ENCODE measurements around the gene PRDM13. TPM values are rescaled to one million over a fixed set of nuclear protein-coding genes. Genes with fewer than 3 reads are reported as not detected.

Gene PRDM13
- total and polyA plus RNA-seq, 3 experiments from 2014 or later = 0.07 to 0.14 TPM; not detected in 1

DNA sequence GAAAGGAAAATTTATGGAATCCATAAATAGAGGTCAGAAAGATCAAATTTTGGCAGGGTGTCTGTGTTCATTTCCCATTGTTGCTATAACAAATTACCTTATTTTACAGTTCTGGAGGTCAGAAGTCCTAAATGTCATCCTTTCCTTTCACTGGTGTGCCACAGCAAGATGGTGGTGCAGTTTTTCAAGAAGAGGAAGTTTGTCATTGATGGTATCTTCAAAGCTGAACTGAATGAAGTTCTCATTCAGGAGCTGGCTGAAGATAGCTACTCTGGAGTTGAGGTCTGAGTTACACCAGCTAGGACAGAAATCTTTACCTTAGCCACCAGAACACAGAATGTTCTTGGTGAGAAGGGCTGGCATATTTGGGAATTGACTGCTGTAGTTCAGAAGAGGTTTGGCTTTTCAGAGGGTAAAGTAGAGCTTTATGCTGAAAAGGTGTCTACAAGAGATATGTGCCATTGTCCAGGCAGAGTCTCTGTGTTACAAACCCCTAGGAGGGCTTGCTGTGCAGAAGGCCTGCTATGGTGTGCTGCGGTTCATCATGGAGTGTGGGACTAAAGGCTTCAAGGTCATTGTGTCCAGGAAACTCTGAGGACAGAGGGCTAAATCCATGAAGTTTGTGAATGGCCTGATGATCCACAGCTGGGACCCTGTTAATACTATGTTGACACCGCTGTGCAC is 30.9 kb upstream of the PRDM13 start:
- no peaks in the 10 kb centered on the region for H3K27me3 ChIP-seq (ENCODE audit: insufficient read depth, low read length, poor library complexity, severe bottlenecking)
- DNase-seq = no peak
- Mint-ChIP-seq H3K27me3 (peaks cover 6 to 29% of the 10 kb centered on the region in 2 donors), H3K4me3 (no peak overlapping the region), H3K27ac (peak overlapping the region in 1 of 8 donors; percentile 46), H3K36me3 (peaks cover 0 to 6% (median 0%) of the 10 kb centered on the region in 3 donors), H3K4me1 (peaks cover 6 to 7% (median 7%) of the 10 kb centered on the region in 3 donors), H3K9me3 (no peaks in the 10 kb centered on the region)
- H3K9me3 ChIP-seq (ENCODE audit: low read length) = no peaks in the 10 kb centered on the region
- CTCF ChIA-PET = interaction anchor here (1.0 to 2.0 kb wide), 2 partner anchors 13 to 28 kb away, joined by 3 to 5 read pairs; no protein-coding TSS in a partner anchor
- H3K4me1 ChIP-seq (ENCODE audit: insufficient read depth, low read length) = no peaks in the 10 kb centered on the region
- H3K4me3 ChIP-seq (ENCODE audit: low read length) = no peak overlapping the region
- POLR2A ChIA-PET = interaction anchor here (1.0 kb wide), 1 partner anchor 11 kb away, joined by 3 read pairs; no protein-coding TSS in a partner anchor
- H3K36me3 ChIP-seq (ENCODE audit: insufficient read depth, low read length) = no peaks in the 10 kb centered on the region
- H3K27ac ChIP-seq (ENCODE audit: low read depth, low read length) = no peak overlapping the region

- no peak overlapping the region for H3K27ac Mint-ChIP-seq
- H3K4me3 Mint-ChIP-seq = no peak overlapping the region
- H3K27ac ChIP-seq (ENCODE audit: low read depth, low read length) = no peak overlapping the region
- ChIA-PET CTCF (no interaction called here), POLR2A (no interaction called here)
- no peaks in the 10 kb centered on the region for H3K27me3 ChIP-seq (ENCODE audit: insufficient read depth, low read length, poor library complexity, severe bottlenecking)
- no peak for DNase-seq
- H3K27me3 Mint-ChIP-seq = peaks cover 13 to 41% of the 10 kb centered on the region in 2 donors
- peaks cover 0 to 6% (median 0%) of the 10 kb centered on the region in 3 donors for H3K36me3 Mint-ChIP-seq
- no peaks in the 10 kb centered on the region for H3K36me3 ChIP-seq (ENCODE audit: insufficient read depth, low read length)
- no peak overlapping the region for H3K4me3 ChIP-seq (ENCODE audit: low read length)
- no peaks in the 10 kb centered on the region for H3K9me3 Mint-ChIP-seq
- H3K4me1 Mint-ChIP-seq = no peaks in the 10 kb centered on the region
- no peaks in the 10 kb centered on the region for H3K9me3 ChIP-seq (ENCODE audit: low read length)
- H3K4me1 ChIP-seq (ENCODE audit: insufficient read depth, low read length) = no peaks in the 10 kb centered on the region
These were observed 26.9 kb upstream of the PRDM13 start for GRCh38 chr6:99579781-99580180.

DNA sequence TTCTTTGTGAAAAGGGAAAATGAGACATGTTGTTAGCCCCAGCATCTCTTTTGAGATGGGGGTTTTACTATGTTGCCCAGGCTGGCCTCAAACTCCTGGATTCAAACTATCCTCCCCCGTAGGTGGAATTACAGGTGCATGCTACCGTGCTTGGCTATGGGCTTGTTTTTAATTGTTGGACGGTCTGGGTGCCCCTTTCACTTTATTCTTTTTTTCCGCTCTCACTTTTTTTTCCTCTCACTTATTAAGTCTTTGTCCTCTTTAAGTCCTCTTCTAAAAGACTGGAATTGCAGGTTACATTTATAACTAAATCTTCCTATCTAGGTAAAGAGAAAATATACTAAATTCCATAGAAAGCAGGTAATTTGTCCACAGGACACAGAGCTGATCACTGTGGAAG is 18.8 kb upstream of the PRDM13 start:
- H3K27me3 Mint-ChIP-seq = peaks cover 41 to 68% of the 10 kb centered on the region in 2 donors
- DNase-seq = no peak

GRCh38 chr6:99588618-99589289 is 17.9 kb upstream of the PRDM13 start:
- ChIA-PET CTCF (interaction anchor here (0.6 to 2.6 kb wide), 21 partner anchors 8 to 159 kb away, joined by 3 to 16 read pairs (median 4); partner anchors contain the start of gene CCNC), POLR2A (interaction anchor here (1.4 kb wide), 1 partner anchor 20 kb away, joined by 4 read pairs; the partner anchor contains the start of gene CCNC)
- peak overlapping the region in 5 of 8 donors; percentile 12 to 63 (median 38) for H3K27ac Mint-ChIP-seq
- DNase-seq = peak; percentile 36 to 74 (median 50)
- peak overlapping the region; percentile 64 for H3K4me3 ChIP-seq (ENCODE audit: low read length)
- H3K27ac ChIP-seq (ENCODE audit: low read depth, low read length) = no peak overlapping the region
- H3K4me1 ChIP-seq (ENCODE audit: insufficient read depth, low read length) = peaks cover 23% of the 10 kb centered on the region
- peaks cover 0 to 2% (median 0%) of the 10 kb centered on the region in 3 donors for H3K36me3 Mint-ChIP-seq
- H3K36me3 ChIP-seq (ENCODE audit: insufficient read depth, low read length) = no peaks in the 10 kb centered on the region
- H3K4me1 Mint-ChIP-seq = peaks cover 35 to 53% (median 41%) of the 10 kb centered on the region in 3 donors
- H3K27me3 Mint-ChIP-seq = peaks cover 48 to 73% of the 10 kb centered on the region in 2 donors
- peak overlapping the region; percentile 65 to 93 (median 88) for H3K4me3 Mint-ChIP-seq
- no peaks in the 10 kb centered on the region for H3K9me3 ChIP-seq (ENCODE audit: low read length)
- H3K27me3 ChIP-seq (ENCODE audit: insufficient read depth, low read length, poor library complexity, severe bottlenecking) = peaks cover 46% of the 10 kb centered on the region
- no peaks in the 10 kb centered on the region for H3K9me3 Mint-ChIP-seq

More for the DNA sequence above, 18.8 kb upstream of the PRDM13 start:
- H3K4me1 ChIP-seq (ENCODE audit: insufficient read depth, low read length) = peaks cover 23% of the 10 kb centered on the region
- H3K27me3 ChIP-seq (ENCODE audit: insufficient read depth, low read length, poor library complexity, severe bottlenecking) = peaks cover 44% of the 10 kb centered on the region
- Mint-ChIP-seq H3K9me3 (no peaks in the 10 kb centered on the region), H3K4me3 (peak overlapping the region in 1 of 7 donors; percentile 87), H3K27ac (peak overlapping the region in 1 of 8 donors; percentile 21), H3K36me3 (peaks cover 0 to 2% (median 0%) of the 10 kb centered on the region in 3 donors), H3K4me1 (peaks cover 35 to 53% (median 41%) of the 10 kb centered on the region in 3 donors)
- no peak overlapping the region for H3K4me3 ChIP-seq (ENCODE audit: low read length)
- H3K36me3 ChIP-seq (ENCODE audit: insufficient read depth, low read length) = no peaks in the 10 kb centered on the region
- CTCF ChIA-PET = interaction anchor here (0.8 to 2.6 kb wide), 11 partner anchors 9 to 159 kb away, joined by 3 to 16 read pairs (median 4); partner anchors contain the start of gene CCNC
- POLR2A ChIA-PET = interaction anchor here (1.4 kb wide), 1 partner anchor 19 kb away, joined by 4 read pairs; the partner anchor contains the start of gene CCNC
- H3K9me3 ChIP-seq (ENCODE audit: low read length) = no peaks in the 10 kb centered on the region
- no peak overlapping the region for H3K27ac ChIP-seq (ENCODE audit: low read depth, low read length)

GRCh38 chr6:99589290-99589672 is 17.4 kb upstream of the PRDM13 start:
- H3K9me3 Mint-ChIP-seq = peaks cover 0 to 1% (median 0%) of the 10 kb centered on the region in 5 donors
- Histone ChIP-seq H3K27me3 (ENCODE audit: insufficient read depth, low read length, poor library complexity, severe bottlenecking) (peaks cover 46% of the 10 kb centered on the region), H3K27ac (ENCODE audit: low read depth, low read length) (no peak overlapping the region), H3K36me3 (ENCODE audit: insufficient read depth, low read length) (no peaks in the 10 kb centered on the region), H3K4me1 (ENCODE audit: insufficient read depth, low read length) (peaks cover 23% of the 10 kb centered on the region), H3K4me3 (ENCODE audit: low read length) (peak overlapping the region; percentile 64), H3K9me3 (ENCODE audit: low read length) (no peaks in the 10 kb centered on the region)
- peaks cover 0 to 2% (median 0%) of the 10 kb centered on the region in 3 donors for H3K36me3 Mint-ChIP-seq
- peak overlapping the region; percentile 84 to 93 (median 88) for H3K4me3 Mint-ChIP-seq
- POLR2A ChIA-PET = no interaction called here
- H3K4me1 Mint-ChIP-seq = peaks cover 35 to 53% (median 41%) of the 10 kb centered on the region in 3 donors
- peak overlapping the region in 1 of 8 donors; percentile 63 for H3K27ac Mint-ChIP-seq
- no peak for DNase-seq
- CTCF ChIA-PET = interaction anchor here (0.6 to 2.6 kb wide), 13 partner anchors 9 to 159 kb away, joined by 3 to 16 read pairs (median 4); partner anchors contain the start of gene CCNC
- H3K27me3 Mint-ChIP-seq = peaks cover 53 to 78% of the 10 kb centered on the region in 2 donors

DNA sequence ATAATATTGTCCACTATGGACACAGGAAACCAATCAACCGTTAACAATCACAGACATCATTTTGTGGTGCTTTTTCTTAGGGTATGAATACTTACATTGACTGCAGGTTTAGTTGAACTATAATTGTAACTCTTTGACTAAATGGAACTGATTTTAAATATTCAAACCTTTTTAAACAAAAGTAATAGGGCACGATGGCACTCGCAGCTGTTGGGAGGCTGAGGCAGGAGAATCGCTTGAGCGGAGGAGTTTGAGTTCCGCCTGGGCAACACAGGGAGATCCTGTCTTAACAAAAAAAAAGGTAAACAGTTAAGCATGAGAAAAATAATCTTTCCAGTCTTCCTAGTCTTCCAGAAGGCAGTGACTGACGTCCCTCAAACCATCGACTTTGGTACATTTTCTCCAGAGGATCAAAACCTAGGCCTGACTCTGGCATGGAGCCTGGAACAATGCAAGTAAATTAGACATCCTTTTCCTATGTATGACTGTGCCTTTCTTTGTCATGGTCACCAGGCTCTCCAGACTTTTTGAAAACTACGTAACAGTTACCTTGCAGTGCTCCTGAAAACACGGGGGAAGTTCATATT is 16.6 kb upstream of the PRDM13 start:
- DNase-seq = no peak
- ChIA-PET POLR2A (no interaction called here), CTCF (interaction anchor here (0.9 to 2.6 kb wide), 6 partner anchors 12 to 156 kb away, joined by 3 to 16 read pairs (median 4); partner anchors contain the start of gene CCNC)
- Mint-ChIP-seq H3K4me1 (peaks cover 35 to 53% (median 41%) of the 10 kb centered on the region in 3 donors), H3K4me3 (peak overlapping the region; percentile 24 to 89 (median 84)), H3K27ac (peak overlapping the region in 2 of 8 donors; percentile 19 to 32), H3K9me3 (peaks cover 0 to 7% (median 5%) of the 10 kb centered on the region in 5 donors), H3K36me3 (peaks cover 0 to 2% (median 0%) of the 10 kb centered on the region in 3 donors), H3K27me3 (peaks cover 55 to 80% of the 10 kb centered on the region in 2 donors)
- Histone ChIP-seq H3K4me1 (ENCODE audit: insufficient read depth, low read length) (peaks cover 23% of the 10 kb centered on the region), H3K27me3 (ENCODE audit: insufficient read depth, low read length, poor library complexity, severe bottlenecking) (peaks cover 46% of the 10 kb centered on the region), H3K4me3 (ENCODE audit: low read length) (no peak overlapping the region), H3K27ac (ENCODE audit: low read depth, low read length) (no peak overlapping the region), H3K36me3 (ENCODE audit: insufficient read depth, low read length) (no peaks in the 10 kb centered on the region), H3K9me3 (ENCODE audit: low read length) (no peaks in the 10 kb centered on the region)

All from CD8-positive, alpha-beta memory T cell (primary cell).